Pancreas (tissue), 10 donors: ENCODE measurements around the gene SURF4. TPM values are rescaled to one million over a fixed set of nuclear protein-coding genes. Genes with fewer than 3 reads are reported as not detected.
A peak's percentile ranks its signal among the peaks of the same experiment; 100 is the strongest.

ENCODE experiments used
- ATAC-seq, 4 donors: fragments of 200-7000 bp; cut with Tn5 transposase; one replicate each; pipeline versions ENCODE4 v1.8.0 to v1.9.1; 2020; ENCODE audit warnings: mild to moderate bottlenecking in 4 of 4, moderate library complexity in 4 of 4
- DNase-seq, 6 donors: peaks; one replicate each; pipeline ENCODE4 v3.0.0-alpha.2; 2020
- FAIRE-seq: peaks from 2 replicates; lab custom pipeline; 2012; peaks lifted over from hg19 to GRCh38; lab: Jason Lieb, UNC
- H3K27ac ChIP-seq, 4 donors: fragments of 200-600 bp; sonication (generic); 1 replicate in 3 of 4; 2 replicates in 1 of 4; pipeline versions ENCODE4 v1.5.0 to v1.8.0; 2020
- H3K27me3 ChIP-seq, 4 donors: fragments of 200-600 bp; one replicate each; pipeline ENCODE4 v1.8.0; 2021
- H3K36me3 ChIP-seq, 3 donors: fragments of 200-600 bp; sonication (generic) in 1 of 3; one replicate each; pipeline versions ENCODE4 v1.5.0 to v1.8.0; 2020 to 2021
- H3K4me1 ChIP-seq, 3 donors: fragments of 200-600 bp; one replicate each; pipeline ENCODE4 v1.8.0; 2021
- H3K4me3 ChIP-seq, 4 donors: fragments of 200-600 bp; sonication (generic) in 2 of 4; one replicate each; pipeline versions ENCODE4 v1.5.0 to v1.8.0; 2020 to 2021
- H3K9me3 ChIP-seq, 4 donors: fragments of 200-600 bp; one replicate each; pipeline ENCODE4 v1.8.0; 2021
- CTCF ChIP-seq, 4 donors: fragments of 200-600 bp; sonication (generic) in 3 of 4; IDR thresholded peaks; one replicate each; pipeline versions ENCODE4 v1.5.0 to v1.8.0; 2021; ENCODE audit warnings: antibody characterized with exemption in 4 of 4
- WGBS, 2 donors: extraction: QIAGEN DNeasy Blood & Tissue Kit; methylation state at CpG; one replicate each; pipeline ENCODE4 v1.1.7; 2013; 5-methylcytosine and 5-hydroxymethylcytosine counted together
- intact Hi-C, 3 donors: fragments of 100-400 bp; cut with DNase I; formaldehyde crosslinking; loops; one replicate each; pipeline versions ENCODE4 v1.11.1 to v1.14.2; 2022
- polyA plus RNA-seq, 2 donors: library from polyadenylated mRNA; stranded (reverse); fragments of 200-250 nt; gene quantifications; one replicate each; pipeline ENCODE4 v1.2.3, GENCODE V29; 2013
- total RNA-seq, 6 donors: library from RNA; stranded (reverse); fragmentation: NEBNext Ultra II Directional in 4 of 6; extraction: Animal tissue kit (Norgen Biotek cat#: 25700) in 4 of 6; gene quantifications; one replicate each; pipeline versions ENCODE4 v1.2.1 to v1.2.4, GENCODE V29; 2021 to 2023
- donor health status: healthy with polysubstance abuse.
- donor health status: DM: no; HTN: no; CAD: no; lungs with moderate emphysema.
- donor health status: DM: no; HTN: no; CAD: no.
- donor health status: control.
- donor health status: control.
- donor health status: Bipolar disorder and iron deficiency.
- donor health status: DM: yes; HTN: yes; CAD: no.
- donor health status: DM: no; HTN: no; CAD: no.
- donor health status: DM: no; HTN: no; CAD: no.
- donor health status: DM: yes; HTN: yes; CAD: no.

SURF4 gene
- total and polyA plus RNA-seq, 8 donors: 63.1 to 132 (median 116) TPM

GRCh38 chr9:133352635-133353340 lies 23.1 kb downstream of the SURF4 start:
- intact Hi-C loops: loop anchor here in 1 of 3 donors (10.0 kb wide), 1 partner anchor 308 kb away; no protein-coding TSS in a partner anchor
- Histone ChIP-seq H3K27ac (no peak overlapping the region), H3K27me3 (no peaks in the 10 kb centered on the region), H3K4me1 (peaks cover 15 to 27% (median 17%) of the 10 kb centered on the region in 3 donors), H3K36me3 (peaks cover 13 to 38% (median 32%) of the 10 kb centered on the region in 3 donors), H3K4me3 (no peak overlapping the region), H3K9me3 (no peaks in the 10 kb centered on the region)
- TF ChIP-seq CTCF (IDR thresholded peaks at IDR 0.05): no peak
- FAIRE-seq (no peak), ATAC-seq (no peak), DNase-seq (peak in 1 of 6 donors; percentile 51)
- 66 to 69% methylated on average over 8 of the region's 8 CpGs for WGBS, 2 donors

DNA sequence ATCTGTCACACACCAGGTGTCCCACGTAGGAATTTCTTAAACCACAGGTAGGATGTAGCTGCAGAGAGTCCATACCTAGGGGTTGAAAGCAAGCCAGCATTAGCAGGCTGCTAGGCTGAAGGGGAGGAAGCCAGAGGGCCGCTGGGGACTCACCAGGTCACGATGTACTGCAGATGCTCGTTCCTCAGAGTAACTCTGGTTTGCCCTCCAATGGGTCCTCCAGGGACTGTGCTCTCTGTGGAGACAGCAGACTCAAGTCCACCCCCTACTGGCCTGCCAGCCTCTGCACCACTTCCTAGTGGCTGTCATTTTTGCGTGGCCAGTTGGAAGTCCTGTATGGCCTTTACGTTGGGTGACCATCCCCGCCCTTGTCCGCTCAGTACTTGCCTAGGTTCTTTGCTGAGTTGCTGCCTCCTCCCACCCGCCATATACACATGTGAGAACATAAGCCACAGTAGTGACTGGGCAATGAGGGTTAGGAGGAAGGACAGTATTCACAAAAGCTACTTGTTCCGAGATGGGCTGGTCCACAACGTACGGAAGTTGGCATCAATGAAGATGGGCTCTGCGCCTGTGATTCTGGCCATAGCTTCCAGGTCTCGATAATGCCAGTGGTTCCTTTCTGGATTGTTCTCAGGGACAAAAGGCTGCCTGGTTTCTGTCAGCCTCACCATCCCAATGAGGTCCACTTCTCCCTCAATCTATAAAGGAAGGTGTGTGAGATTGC lies 23.8 kb downstream of the SURF4 start:
- Histone ChIP-seq H3K4me1 (peaks cover 11 to 20% (median 15%) of the 10 kb centered on the region in 3 donors), H3K36me3 (peaks cover 13 to 38% (median 32%) of the 10 kb centered on the region in 3 donors), H3K27ac (no peak overlapping the region), H3K4me3 (no peak overlapping the region), H3K27me3 (no peaks in the 10 kb centered on the region), H3K9me3 (no peaks in the 10 kb centered on the region)
- ATAC-seq (no peak), DNase-seq (peak in 1 of 6 donors; percentile 69), FAIRE-seq (no peak)
- 81 to 88% methylated on average over 14 of the region's 14 CpGs for WGBS, 2 donors
- TF ChIP-seq CTCF (IDR thresholded peaks at IDR 0.05): peak in 2 of 4 donors; percentile 17 to 25
- intact Hi-C loops: loop anchor here in 1 of 3 donors (10.0 kb wide), 1 partner anchor 307 kb away; no protein-coding TSS in a partner anchor

- intact Hi-C loops: loop anchor here in 1 of 3 donors (10.0 kb wide), 1 partner anchor 307 kb away; no protein-coding TSS in a partner anchor
- Histone ChIP-seq H3K4me3 (no peak overlapping the region), H3K36me3 (peaks cover 13 to 38% (median 32%) of the 10 kb centered on the region in 3 donors), H3K9me3 (no peaks in the 10 kb centered on the region), H3K27ac (no peak overlapping the region), H3K4me1 (peaks cover 14 to 21% (median 15%) of the 10 kb centered on the region in 3 donors), H3K27me3 (no peaks in the 10 kb centered on the region)
- WGBS, 2 donors: 98 to 100% methylated on average over 3 of the region's 3 CpGs
- ATAC-seq: no peak
- FAIRE-seq: no peak
- DNase-seq: no peak
- no peak for TF ChIP-seq CTCF (IDR thresholded peaks at IDR 0.05)
Measured at GRCh38 chr9:133351526-133351907, 24.3 kb downstream of the SURF4 start.

DNA sequence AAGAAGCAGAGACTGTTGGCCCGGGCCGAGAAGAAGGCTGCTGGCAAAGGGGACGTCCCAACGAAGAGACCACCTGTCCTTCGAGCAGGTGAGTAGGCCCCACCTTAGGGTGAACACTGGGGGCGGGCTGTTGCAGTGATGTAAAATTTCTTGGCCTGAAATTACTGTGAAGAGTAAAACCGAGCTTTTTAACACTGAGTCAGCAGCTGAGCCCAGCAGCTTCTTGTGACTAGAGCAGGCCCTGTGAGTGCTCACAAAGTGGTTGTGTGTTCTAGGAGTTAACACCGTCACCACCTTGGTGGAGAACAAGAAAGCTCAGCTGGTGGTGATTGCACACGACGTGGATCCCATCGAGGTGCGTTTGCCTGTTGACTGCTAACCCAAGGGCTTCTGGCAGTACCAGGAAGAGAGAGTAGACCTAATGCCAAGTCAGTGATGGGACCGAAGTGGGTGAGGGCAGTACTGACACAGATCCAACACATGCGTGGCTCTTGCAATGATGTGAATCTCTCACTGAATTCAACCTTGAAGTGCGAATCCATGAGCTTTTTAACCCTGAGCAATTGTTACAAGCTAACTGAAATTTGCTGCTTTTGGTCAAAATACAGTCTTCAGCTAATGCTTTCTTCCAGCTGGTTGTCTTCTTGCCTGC lies 25.8 kb downstream of the SURF4 start:
- Histone ChIP-seq H3K4me3 (peak overlapping the region in 2 of 4 donors; percentile 63 to 98), H3K9me3 (no peaks in the 10 kb centered on the region), H3K4me1 (peaks cover 7 to 16% (median 9%) of the 10 kb centered on the region in 3 donors), H3K27ac (no peak overlapping the region), H3K36me3 (peaks cover 13 to 38% (median 32%) of the 10 kb centered on the region in 3 donors), H3K27me3 (no peaks in the 10 kb centered on the region)
- intact Hi-C loops: loop anchor here in 1 of 3 donors (10.0 kb wide), 1 partner anchor 305 kb away; no protein-coding TSS in a partner anchor
- no peak for TF ChIP-seq CTCF (IDR thresholded peaks at IDR 0.05)
- peak in 1 of 6 donors; percentile 31 for DNase-seq
- ATAC-seq: no peak
- FAIRE-seq: no peak
- 65 to 78% methylated on average over 15 of the region's 15 CpGs for WGBS, 2 donors
